Anterior cingulate cortex (tissue), 58 donors: ENCODE measurements around the gene BABAM2.
A peak's percentile ranks its signal among the peaks of the same experiment; 100 is the strongest.

Experiments
- DNase-seq, 58 donors: peaks; one replicate each; lab custom pipeline; 2025; lab: John Stamatoyannopoulos, UW

BABAM2 gene

GRCh38 chr2:27906074-27906473 is 15.5 kb downstream of the BABAM2 start:
- no peak for DNase-seq

DNA sequence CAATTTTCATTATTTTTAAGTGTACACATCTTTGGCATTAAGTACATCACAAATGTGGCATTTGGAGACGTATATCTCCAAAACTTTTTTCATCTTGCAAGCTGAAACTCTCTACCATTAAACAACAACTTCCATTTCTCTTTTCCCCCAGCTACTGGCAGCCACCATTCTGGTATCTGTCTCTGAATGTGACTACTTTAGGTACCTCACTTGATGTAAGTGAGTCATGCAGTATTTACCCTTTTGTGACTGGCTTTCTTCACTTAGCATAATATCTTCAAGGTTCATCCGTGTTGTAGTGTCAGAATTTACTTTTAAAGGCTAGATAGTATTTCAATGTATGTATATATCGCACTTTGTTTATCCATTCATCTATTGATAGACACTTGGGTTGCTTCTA is 17.0 kb downstream of the BABAM2 start:
- DNase-seq = no peak

DNA sequence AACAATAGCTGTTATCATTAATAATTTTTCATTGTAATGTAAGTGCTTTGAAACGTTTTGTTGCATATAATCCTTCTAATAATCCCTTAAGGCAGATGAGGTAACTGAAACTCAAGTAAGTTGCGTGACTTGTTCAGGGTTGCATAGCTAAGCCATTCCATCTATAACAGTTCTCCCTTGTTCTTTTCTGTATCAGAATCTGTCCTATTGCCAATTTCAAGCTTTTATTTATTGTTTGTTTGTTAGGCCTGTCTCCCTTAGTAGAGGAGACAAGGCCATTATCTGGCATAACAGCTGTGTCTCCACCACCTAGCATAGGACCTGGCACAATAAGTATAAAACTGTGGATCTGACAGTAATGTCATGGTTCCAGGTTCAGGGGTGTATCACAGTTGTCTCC is 19.4 kb downstream of the BABAM2 start:
- DNase-seq = no peak

DNA sequence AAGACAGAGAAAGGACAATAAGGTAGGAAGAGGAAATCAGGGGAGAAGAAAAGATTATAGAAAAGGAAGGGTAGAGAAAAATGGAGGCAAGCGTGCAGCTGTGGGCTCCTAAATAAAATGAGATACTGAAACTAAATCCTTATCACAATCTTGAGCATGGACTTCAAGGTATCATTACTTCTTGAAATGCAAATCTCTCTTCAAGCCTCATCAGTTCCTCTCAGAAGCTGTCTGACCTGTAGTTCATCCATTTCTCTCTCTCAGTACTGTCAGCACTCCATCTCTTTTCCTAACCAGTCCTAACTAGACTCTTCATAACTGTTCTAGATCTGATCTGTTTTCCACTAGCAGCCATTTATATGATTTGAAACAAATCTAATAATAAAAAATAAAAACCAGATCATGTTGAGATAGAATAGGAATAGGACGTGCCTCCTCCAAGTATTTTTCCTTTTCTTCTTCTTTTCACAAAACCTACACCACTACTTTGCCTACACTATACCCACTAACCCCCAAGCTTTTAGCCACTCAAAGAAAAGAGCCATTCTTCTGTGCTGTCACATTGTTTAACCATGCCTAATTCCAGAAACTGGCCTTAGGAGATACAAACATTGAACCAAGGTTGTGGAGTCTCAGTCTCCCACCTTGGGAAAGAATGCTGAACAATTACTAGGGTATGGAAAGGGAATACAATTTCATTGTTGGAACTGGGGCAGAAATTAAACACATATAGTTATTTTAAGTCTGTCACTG is 21.1 kb downstream of the BABAM2 start:
- no peak for DNase-seq

GRCh38 chr2:27912512-27912911 is 22.0 kb downstream of the BABAM2 start:
- no peak for DNase-seq

GRCh38 chr2:27914041-27914804 is 23.7 kb downstream of the BABAM2 start:
- DNase-seq = no peak

DNA sequence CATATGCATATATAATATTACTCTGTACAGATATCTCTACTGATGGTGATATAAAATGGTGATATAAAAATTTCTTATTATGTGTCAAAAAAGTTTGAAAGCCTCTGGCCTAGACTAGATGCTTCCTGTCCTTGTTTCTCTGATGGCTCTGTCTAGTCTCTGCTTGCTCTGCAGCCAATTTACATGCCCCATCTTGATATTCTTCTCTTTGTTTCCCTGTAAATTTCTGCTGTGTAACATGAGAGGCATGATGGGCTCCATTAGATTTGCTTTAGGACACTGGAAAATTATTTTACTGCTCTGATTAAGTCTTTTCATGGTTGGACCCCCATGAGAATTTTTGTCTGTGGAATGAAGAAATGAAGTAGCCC is 24.3 kb downstream of the BABAM2 start:
- no peak for DNase-seq

GRCh38 chr2:27915191-27915590 is 24.7 kb downstream of the BABAM2 start:
- DNase-seq = peak in 1 of 58 donors; percentile 23

DNA sequence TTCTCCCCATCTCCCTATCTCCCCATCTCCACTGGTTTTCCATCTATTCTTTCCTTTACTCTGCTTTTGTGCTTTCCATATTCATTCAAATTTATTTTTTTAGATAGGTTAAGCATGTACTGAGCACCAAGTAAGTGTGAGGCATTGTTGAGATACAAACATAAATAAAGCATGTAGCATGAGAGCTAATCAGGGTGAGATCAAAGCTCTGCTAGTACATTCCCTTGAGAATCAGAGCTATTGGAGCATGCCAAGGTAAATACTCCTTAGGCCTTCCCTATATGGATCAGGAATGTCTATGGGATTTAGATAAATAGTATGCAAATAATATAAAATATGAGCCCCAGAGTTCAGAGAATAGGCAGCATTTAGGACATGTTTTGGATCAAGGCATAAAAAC is 25.3 kb downstream of the BABAM2 start:
- no peak for DNase-seq

DNA sequence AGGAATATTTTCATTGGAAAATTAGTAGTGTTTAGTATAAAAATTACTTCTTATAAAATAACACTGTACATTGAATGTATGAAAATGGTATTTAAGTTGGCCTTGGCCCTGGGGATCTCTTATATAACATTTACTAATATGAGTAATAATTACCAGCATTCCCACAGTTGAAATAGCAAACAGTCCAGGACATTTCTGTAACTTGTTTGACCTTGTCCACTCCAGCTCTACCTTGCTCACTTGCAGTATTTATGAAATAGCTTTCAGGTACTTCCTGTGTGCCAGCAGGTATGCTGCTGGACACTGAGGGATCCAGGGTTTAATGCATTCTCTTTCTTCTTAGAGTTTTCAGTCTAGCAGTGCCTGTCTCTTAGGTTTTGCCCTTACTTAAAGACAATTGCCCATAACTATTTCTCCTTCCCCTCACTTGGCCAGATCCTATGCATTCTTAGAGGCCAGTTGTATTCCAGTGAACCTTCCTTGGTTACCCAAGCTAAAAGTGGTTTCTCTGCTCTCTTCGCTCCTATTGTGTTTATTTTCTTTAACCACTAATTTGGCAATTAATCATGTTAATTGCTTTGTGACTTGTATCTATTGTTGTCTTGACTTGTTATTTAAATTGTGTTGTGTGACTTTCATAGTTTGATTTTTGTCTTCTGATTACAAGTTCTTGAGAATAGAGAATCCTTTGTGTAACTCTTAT is 25.9 kb downstream of the BABAM2 start:
- DNase-seq = no peak

GRCh38 chr2:27920148-27920885 is 29.8 kb downstream of the BABAM2 start:
- no peak for DNase-seq

- DNase-seq = no peak
These were observed 30.9 kb downstream of the BABAM2 start for GRCh38 chr2:27921424-27921823.

- DNase-seq = no peak
These were observed 31.5 kb downstream of the BABAM2 start for GRCh38 chr2:27921880-27922547.

GRCh38 chr2:27922842-27923241 is 32.3 kb downstream of the BABAM2 start:
- no peak for DNase-seq

DNA sequence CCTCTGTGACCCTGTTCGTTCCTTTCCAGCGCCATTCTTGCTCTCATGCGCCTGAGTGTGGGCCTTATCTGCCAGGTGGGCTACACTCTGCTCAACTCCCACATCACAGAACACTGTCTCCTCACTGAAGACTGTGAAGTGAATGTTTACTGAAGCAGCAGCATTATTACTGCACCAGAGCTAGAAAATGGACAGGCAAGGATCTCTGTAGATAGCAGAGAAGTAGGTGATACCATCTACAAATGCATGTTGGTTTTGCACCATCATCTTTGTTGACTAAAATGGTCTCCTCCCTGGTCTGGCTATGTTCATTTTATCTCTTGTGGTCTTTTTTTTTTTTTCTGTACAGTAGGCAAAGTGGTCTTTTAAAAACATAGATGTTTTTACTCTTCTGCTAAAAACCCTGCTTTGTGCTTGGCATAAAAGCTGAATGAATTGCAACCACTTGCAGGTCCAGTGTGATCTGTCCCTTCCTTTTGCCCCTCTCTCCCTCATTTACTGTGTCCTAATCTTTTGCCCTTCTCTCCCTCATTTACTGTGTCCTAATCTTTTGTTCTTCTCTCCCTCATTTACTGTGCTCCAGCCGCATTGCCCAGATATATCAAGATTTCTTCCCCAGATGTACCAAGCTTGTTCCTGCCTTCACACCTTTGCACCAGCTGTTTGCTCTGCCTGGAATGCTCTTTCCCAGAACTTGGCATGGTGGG is 35.4 kb downstream of the BABAM2 start:
- no peak for DNase-seq

DNA sequence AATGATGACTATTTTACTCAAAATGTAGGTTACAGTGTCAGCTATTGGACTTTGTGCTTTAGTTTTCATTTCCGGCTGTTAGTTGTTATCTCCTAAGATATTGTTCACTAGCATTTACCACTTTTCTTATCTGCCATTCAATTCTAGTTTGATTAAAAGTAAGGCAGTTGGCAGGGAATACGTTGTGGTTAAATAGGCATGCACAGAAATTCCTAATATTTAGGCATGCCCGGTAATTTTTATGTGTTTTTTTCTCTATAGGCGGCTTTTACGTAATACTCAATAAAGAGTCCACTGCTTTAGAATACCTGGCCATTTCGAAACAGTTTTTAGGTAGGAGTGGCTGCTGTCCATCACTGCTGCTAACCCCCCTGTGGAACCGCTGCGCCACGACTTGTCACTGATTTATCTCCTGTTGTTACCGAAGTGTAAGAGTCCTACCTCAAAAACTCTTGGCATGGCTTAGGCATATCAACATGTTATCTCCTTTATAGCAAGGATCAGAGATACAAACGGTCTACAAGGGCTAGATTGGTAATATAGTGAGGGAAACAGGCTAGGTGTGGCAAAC is 39.5 kb downstream of the BABAM2 start:
- no peak for DNase-seq

DNA sequence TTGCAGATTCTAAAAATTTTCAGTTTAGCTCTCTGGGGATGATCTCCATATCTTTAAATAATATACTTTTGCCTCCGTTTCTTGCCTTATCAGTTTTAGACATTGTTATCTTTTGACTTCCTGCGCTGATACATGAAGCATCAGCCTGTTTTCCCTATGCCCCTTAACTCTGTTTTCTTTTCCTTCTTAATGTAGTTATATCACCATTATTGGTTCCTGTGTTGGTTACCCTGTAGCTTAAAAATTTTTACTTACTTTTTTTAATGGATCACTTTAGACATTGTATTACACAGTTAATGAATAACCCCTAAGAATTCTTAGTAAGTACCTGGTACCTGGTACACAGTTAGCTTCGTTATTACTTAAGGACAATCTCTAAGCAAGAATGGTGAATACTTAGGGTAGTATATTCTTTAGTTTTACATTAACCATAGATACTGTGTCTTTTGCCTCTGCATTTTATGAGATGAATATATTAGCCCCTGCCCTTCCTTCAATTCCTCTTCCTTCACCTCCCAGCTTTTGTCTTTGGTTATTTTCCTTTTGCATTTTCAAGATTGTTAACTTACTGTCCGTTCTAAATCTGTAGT is 40.9 kb downstream of the BABAM2 start:
- no peak for DNase-seq

- no peak for DNase-seq
These were observed 41.9 kb downstream of the BABAM2 start for GRCh38 chr2:27932396-27932795.

- no peak for DNase-seq
These were observed 44.5 kb downstream of the BABAM2 start for GRCh38 chr2:27935026-27935425.
